DND-41 (cell line): ENCODE data around the gene COX10.

Experiments
- EZH2 ChIP-seq: IDR thresholded peaks from 3 replicates; pipeline ENCODE4 v1.6.1; 2012; ENCODE audit warnings: borderline replicate concordance, low read depth, mild to moderate bottlenecking, moderate library complexity, low read length, inconsistent platforms; ENCODE audit not compliant: severe bottlenecking
- TF ChIP-seq, protein P1 (sequence below): IDR thresholded peaks from 2 replicates; pipeline ENCODE4 v1.5.1; 2012; ENCODE audit warnings: borderline replicate concordance, low read length, moderate library complexity, mild to moderate bottlenecking; ENCODE audit not compliant: poor library complexity, severe bottlenecking; ENCODE audit errors: extremely low read depth

DNA sequence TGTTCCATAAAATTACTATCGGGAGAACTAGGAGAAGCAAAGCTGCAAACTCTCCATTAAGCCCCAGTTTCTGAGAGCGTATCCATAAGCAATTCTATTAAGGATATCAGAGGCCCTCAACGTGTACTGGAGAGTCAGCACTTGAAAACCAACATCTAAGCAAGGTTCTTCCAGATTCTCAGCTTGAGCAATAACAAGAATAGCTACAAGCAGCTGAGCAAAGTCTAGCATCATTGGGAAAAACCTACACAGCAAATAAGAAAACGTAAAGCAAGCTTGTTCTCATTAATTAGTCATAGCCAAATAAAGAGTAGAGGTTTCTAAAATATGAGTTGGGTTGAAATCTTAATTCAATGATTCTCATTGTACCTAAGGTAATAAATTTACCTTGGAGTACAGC is 26.9 kb upstream of the COX10 start:
- TF ChIP-seq, protein P1, sequence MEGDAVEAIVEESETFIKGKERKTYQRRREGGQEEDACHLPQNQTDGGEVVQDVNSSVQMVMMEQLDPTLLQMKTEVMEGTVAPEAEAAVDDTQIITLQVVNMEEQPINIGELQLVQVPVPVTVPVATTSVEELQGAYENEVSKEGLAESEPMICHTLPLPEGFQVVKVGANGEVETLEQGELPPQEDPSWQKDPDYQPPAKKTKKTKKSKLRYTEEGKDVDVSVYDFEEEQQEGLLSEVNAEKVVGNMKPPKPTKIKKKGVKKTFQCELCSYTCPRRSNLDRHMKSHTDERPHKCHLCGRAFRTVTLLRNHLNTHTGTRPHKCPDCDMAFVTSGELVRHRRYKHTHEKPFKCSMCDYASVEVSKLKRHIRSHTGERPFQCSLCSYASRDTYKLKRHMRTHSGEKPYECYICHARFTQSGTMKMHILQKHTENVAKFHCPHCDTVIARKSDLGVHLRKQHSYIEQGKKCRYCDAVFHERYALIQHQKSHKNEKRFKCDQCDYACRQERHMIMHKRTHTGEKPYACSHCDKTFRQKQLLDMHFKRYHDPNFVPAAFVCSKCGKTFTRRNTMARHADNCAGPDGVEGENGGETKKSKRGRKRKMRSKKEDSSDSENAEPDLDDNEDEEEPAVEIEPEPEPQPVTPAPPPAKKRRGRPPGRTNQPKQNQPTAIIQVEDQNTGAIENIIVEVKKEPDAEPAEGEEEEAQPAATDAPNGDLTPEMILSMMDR = no peak
- no peak for TF ChIP-seq EZH2
